Measurements from ENCODE around the gene MEIS1.

Gene MEIS1

DNA sequence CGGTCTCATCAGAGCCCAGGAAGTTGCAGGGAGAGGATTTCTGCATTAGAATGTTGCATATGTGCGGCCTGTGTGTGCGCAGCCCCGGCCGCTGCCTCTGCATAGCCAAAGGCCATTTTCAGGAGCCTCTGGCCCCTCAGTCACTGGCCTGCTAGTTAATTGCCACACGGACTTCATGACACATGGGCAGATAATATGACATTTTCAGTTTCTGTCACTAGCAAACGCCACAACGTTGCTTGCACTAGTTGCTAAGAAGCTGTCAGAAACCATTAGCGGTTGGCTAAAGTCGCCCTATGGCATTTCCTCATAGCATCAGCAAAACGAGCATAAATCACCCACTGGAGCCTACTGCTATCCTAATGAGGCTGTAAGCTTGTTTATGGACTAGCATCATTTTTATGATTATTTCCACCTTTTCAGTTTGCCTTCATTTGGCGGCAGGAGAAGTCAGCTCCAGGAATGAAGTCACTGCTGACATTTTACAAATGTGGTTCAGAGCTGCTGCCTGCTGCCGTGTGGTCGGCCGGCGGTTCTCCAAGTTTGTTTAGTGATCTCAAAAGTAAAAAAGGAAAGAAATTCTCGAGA is 73.7 kb downstream of the MEIS1 start:
- no peak overlapping the region for H3K4me3 ChIP-seq (replicated peaks; ENCODE audit: low read depth, low read length)
- TF ChIP-seq, protein P1, sequence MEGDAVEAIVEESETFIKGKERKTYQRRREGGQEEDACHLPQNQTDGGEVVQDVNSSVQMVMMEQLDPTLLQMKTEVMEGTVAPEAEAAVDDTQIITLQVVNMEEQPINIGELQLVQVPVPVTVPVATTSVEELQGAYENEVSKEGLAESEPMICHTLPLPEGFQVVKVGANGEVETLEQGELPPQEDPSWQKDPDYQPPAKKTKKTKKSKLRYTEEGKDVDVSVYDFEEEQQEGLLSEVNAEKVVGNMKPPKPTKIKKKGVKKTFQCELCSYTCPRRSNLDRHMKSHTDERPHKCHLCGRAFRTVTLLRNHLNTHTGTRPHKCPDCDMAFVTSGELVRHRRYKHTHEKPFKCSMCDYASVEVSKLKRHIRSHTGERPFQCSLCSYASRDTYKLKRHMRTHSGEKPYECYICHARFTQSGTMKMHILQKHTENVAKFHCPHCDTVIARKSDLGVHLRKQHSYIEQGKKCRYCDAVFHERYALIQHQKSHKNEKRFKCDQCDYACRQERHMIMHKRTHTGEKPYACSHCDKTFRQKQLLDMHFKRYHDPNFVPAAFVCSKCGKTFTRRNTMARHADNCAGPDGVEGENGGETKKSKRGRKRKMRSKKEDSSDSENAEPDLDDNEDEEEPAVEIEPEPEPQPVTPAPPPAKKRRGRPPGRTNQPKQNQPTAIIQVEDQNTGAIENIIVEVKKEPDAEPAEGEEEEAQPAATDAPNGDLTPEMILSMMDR (IDR thresholded peaks at IDR 0.05; ENCODE audit: low read depth, low read length, missing control alignments), result no peak
- DNase-seq (ENCODE audit: extremely low read depth, low read depth), result no peak

DNA sequence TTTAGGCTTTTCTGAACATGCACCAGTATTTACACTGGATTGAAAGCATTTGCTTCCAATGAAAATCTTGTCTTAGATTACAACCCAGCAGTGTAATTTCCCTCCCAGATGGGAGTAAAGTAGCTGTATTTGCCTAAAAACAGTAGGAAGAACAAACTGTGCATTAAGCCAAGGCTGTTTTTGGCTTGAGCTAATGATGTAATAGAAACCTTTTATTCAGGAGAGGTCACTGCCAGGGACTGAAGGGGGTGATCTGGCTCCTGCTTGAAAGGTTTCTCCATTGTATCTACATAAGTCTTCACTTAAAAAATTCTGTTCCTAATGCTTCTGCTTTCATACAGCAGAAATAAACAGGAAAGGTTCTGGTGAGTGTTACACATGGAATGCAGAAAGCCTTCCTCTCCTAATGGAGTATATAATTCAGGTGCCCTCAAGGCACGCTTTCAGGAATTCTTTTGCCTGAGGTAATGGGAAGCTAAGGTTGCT is 74.4 kb downstream of the MEIS1 start:
- H3K4me3 ChIP-seq (replicated peaks; ENCODE audit: low read depth, low read length), result no peak overlapping the region
- TF ChIP-seq, protein P1 (IDR thresholded peaks at IDR 0.05; ENCODE audit: low read depth, low read length, missing control alignments), result no peak
- peak; percentile 40 for DNase-seq (ENCODE audit: extremely low read depth, low read depth)

DNA sequence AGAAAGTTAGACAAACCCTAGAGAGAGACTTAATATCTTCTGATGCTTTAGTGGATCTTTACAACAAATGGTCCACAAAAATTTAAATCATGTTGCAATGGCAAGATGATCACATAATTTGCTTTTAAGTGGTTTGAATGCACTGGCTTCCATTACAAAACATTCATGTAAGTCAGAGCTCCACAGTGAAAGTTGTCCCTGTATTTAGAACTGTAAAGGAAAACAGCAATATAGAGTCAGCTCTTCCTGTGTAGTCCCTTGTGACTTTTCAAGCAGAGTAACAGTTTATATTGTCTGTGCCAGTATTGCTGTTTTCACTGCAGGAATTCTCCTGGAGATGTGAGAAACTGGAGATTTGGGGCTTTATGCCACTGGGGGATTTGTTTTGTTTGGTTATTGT is 77.7 kb downstream of the MEIS1 start:
- no peak overlapping the region for H3K4me3 ChIP-seq (replicated peaks; ENCODE audit: low read depth, low read length)
- no peak for DNase-seq (ENCODE audit: extremely low read depth, low read depth)
- TF ChIP-seq, protein P1 (IDR thresholded peaks at IDR 0.05; ENCODE audit: low read depth, low read length, missing control alignments), result no peak

DNA sequence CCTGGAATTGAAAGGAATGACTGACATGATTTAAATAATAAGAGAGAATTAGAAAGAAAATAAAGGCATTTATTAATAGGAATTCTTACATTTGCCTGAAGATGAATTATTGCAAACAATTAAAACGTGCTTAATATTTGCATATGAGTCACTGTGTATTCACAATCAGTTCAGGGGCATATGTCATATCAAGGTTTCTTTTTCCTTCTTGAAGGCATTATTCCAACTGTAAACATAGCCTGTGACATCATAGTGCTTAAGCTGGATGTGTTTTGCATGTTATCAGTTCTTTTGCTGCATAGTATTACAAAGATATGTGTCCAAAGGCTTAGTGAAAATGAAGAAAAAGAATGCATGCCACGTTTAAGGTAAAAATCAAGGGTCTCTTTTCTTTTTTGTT is 80.8 kb downstream of the MEIS1 start:
- no peak overlapping the region for H3K4me3 ChIP-seq (replicated peaks; ENCODE audit: low read depth, low read length)
- TF ChIP-seq, protein P1 (IDR thresholded peaks at IDR 0.05; ENCODE audit: low read depth, low read length, missing control alignments), result no peak
- no peak for DNase-seq (ENCODE audit: extremely low read depth, low read depth)

DNA sequence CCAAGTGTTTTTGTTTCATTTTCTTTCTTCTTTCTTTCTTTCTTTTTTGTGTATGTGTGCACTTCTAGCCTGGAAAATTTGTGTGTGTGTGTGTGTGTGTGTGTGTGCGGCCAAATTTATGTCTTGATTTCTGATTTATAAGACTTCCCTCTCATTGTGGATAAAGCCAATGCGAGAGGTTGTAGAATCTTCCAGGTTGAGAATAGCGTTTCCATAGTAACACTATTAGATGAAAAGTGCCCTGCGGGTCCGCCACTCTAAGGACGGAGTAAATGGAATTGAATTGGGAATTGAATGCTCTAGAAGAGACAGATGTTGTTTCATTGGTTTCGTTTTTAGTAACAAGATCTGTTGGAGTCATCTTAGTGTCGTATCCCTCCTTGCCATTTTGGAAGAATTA is 81.6 kb downstream of the MEIS1 start:
- no peak overlapping the region for H3K4me3 ChIP-seq (replicated peaks; ENCODE audit: low read depth, low read length)
- no peak for DNase-seq (ENCODE audit: extremely low read depth, low read depth)
- TF ChIP-seq, protein P1 (IDR thresholded peaks at IDR 0.05; ENCODE audit: low read depth, low read length, missing control alignments), result no peak

DNA sequence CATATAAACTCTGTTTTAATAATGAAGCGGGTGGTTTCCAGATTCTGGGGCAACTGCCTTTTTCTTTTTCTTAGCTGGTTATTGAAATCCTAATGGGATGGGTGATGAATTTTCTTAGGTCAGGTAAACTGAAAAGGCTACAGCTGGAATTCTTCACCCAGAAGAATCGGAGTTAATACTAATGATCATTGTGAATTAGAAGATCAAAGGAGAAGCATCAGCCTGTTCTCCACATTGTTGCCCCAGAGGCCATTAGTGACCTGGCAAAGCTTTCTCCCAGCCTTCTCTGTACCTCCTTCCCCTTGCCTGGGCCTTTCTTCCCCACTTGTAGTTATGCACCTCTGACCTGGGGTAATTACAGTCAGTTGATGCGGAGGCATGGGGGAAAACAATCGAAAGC is 82.8 kb downstream of the MEIS1 start:
- H3K4me3 ChIP-seq (replicated peaks; ENCODE audit: low read depth, low read length), result no peak overlapping the region
- TF ChIP-seq, protein P1 (IDR thresholded peaks at IDR 0.05; ENCODE audit: low read depth, low read length, missing control alignments), result no peak
- DNase-seq (ENCODE audit: extremely low read depth, low read depth), result no peak
